Endothelial cell (in vitro differentiated cells): ENCODE results near the gene CA6. TPM values are rescaled to one million over a fixed set of nuclear protein-coding genes. Genes with fewer than 3 reads are reported as not detected.

Experiments used
- DNase-seq: peaks from one replicate; pipeline ENCODE4 v3.0.0; 2021; ENCODE audit warnings: low spot score
- H3K27ac Mint-ChIP-seq: one replicate; pipeline ENCODE4 v1.8.0; 2021; ENCODE audit warnings: mixed read lengths, inconsistent platforms; ENCODE audit not compliant: unreplicated experiment
- H3K27me3 Mint-ChIP-seq: one replicate; pipeline ENCODE4 v1.8.0; 2021; ENCODE audit warnings: mild to moderate bottlenecking, moderate library complexity, mixed read lengths, inconsistent platforms; ENCODE audit not compliant: unreplicated experiment
- H3K36me3 Mint-ChIP-seq: one replicate; pipeline ENCODE4 v1.8.0; 2021; ENCODE audit warnings: mild to moderate bottlenecking, low read depth, mixed read lengths, inconsistent platforms; ENCODE audit not compliant: unreplicated experiment
- H3K4me1 Mint-ChIP-seq: one replicate; pipeline ENCODE4 v1.8.0; 2021; ENCODE audit warnings: mild to moderate bottlenecking, mixed read lengths, inconsistent platforms; ENCODE audit not compliant: unreplicated experiment
- H3K4me3 Mint-ChIP-seq: one replicate; pipeline ENCODE4 v1.8.0; 2021; ENCODE audit warnings: mild to moderate bottlenecking, mixed read lengths, inconsistent platforms; ENCODE audit not compliant: unreplicated experiment
- H3K9me3 Mint-ChIP-seq: one replicate; pipeline ENCODE4 v1.8.0; 2021; ENCODE audit warnings: mixed read lengths, inconsistent platforms; ENCODE audit not compliant: unreplicated experiment
- CTCF ChIP-seq: fragments of 200-600 bp; sonication (generic); IDR thresholded peaks from one replicate; pipeline ENCODE4 v1.5.0; 2021; ENCODE audit warnings: antibody characterized with exemption; ENCODE audit not compliant: unreplicated experiment
- total RNA-seq: library from RNA; stranded (reverse); fragmentation: NEBNext Ultra II Directional; extraction: Animal tissue kit (Norgen Biotek cat#: 25700); gene quantifications from one replicate; pipeline ENCODE4 v1.2.1, GENCODE V29; 2021; ENCODE audit not compliant: unreplicated experiment

Gene CA6
- total RNA-seq, 1 donor from 2014 or later = 2.5 TPM

GRCh38 chr1:8969937-8970336, 24.3 kb downstream of the CA6 start:
- DNase-seq = no peak
- H3K27me3 Mint-ChIP-seq = peaks cover 6% of the 10 kb centered on the region
- peaks cover 5% of the 10 kb centered on the region for H3K4me1 Mint-ChIP-seq
- no peaks in the 10 kb centered on the region for H3K36me3 Mint-ChIP-seq
- no peak overlapping the region for H3K4me3 Mint-ChIP-seq
- H3K27ac Mint-ChIP-seq = no peak overlapping the region
- H3K9me3 Mint-ChIP-seq = no peaks in the 10 kb centered on the region
- no peak for TF ChIP-seq CTCF

GRCh38 chr1:8970870-8971337, 25.2 kb downstream of the CA6 start:
- Mint-ChIP-seq H3K36me3 (no peaks in the 10 kb centered on the region), H3K9me3 (no peaks in the 10 kb centered on the region), H3K27ac (no peak overlapping the region), H3K4me3 (no peak overlapping the region), H3K27me3 (peaks cover 2% of the 10 kb centered on the region), H3K4me1 (peaks cover 5% of the 10 kb centered on the region)
- DNase-seq = no peak
- TF ChIP-seq CTCF = no peak

- Mint-ChIP-seq H3K9me3 (no peaks in the 10 kb centered on the region), H3K27me3 (peaks cover 2% of the 10 kb centered on the region), H3K4me3 (no peak overlapping the region), H3K4me1 (peaks cover 5% of the 10 kb centered on the region), H3K36me3 (no peaks in the 10 kb centered on the region), H3K27ac (no peak overlapping the region)
- no peak for DNase-seq
- no peak for TF ChIP-seq CTCF
Observed at GRCh38 chr1:8974551-8974950, 28.9 kb downstream of the CA6 start.

- H3K36me3 Mint-ChIP-seq = no peaks in the 10 kb centered on the region
- H3K27ac Mint-ChIP-seq = no peak overlapping the region
- DNase-seq = no peak
Observed at GRCh38 chr1:8976338-8976737, 30.7 kb downstream of the CA6 start.

GRCh38 chr1:8976896-8977450, 31.3 kb downstream of the CA6 start:
- no peak for TF ChIP-seq CTCF
- H3K36me3 Mint-ChIP-seq = no peaks in the 10 kb centered on the region
- peaks cover 4% of the 10 kb centered on the region for H3K9me3 Mint-ChIP-seq
- H3K27ac Mint-ChIP-seq = no peak overlapping the region
- H3K4me3 Mint-ChIP-seq = no peak overlapping the region
- DNase-seq = no peak
- H3K4me1 Mint-ChIP-seq = peaks cover 5% of the 10 kb centered on the region
- peaks cover 2% of the 10 kb centered on the region for H3K27me3 Mint-ChIP-seq

More at GRCh38 chr1:8976338-8976737, 30.7 kb downstream of the CA6 start:
- Mint-ChIP-seq H3K27me3 (peaks cover 2% of the 10 kb centered on the region), H3K9me3 (peaks cover 4% of the 10 kb centered on the region), H3K4me3 (no peak overlapping the region), H3K4me1 (peaks cover 5% of the 10 kb centered on the region)
- TF ChIP-seq CTCF = no peak
